Anterior cingulate cortex (tissue), 58 donors: Measurements from ENCODE around the gene OGFOD3.

Experiments used
- DNase-seq, 58 donors: peaks; one replicate each; lab custom pipeline; 2025; lab: John Stamatoyannopoulos, UW

The OGFOD3 gene

GRCh38 chr17:82346342-82347300 is 71.8 kb downstream of the OGFOD3 start:
- DNase-seq = no peak

GRCh38 chr17:82345151-82345976 is 73.0 kb downstream of the OGFOD3 start:
- no peak for DNase-seq

- no peak for DNase-seq
These were observed 74.0 kb downstream of the OGFOD3 start for GRCh38 chr17:82344175-82344907.

DNA sequence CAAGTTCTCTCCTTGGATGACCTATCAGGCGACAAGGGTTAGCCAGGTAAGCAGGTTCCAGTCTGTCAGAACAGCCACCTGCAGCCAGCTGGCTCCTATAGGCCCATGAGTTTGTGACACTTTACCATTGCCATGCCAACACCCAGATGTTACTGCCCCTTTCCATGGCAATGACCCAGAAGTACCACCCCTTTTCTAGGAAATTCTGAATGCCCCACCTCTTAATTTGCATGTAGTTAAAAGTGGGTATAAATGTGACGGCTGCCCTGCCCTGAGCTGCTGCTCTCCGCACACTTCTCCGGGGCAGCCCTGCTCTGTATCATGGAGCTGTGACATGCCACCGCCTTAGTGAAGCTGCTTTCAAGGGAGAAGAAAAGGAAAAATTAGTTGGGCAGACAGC is 74.8 kb downstream of the OGFOD3 start:
- no peak for DNase-seq

GRCh38 chr17:82342361-82343079 is 75.9 kb downstream of the OGFOD3 start:
- DNase-seq = no peak

GRCh38 chr17:82339634-82340580 is 78.5 kb downstream of the OGFOD3 start:
- DNase-seq = no peak
